Activated T-helper 9 cell treated with anti-CD3 and anti-CD28 coated beads, Interleukin-2, amount 50 U/mL, for 16 hours (primary cell): ENCODE measurements around the gene SIAH3.
"Not testable (repeated sequence)": the region's sequence is repeated elsewhere in the genome, so short reads cannot be mapped to it uniquely, and the experiment has no call there.

ENCODE experiments used
- DNase-seq: peaks from one replicate; pipeline ENCODE4 v3.0.0-alpha.2; 2020; ENCODE audit warnings: low read depth

Gene SIAH3

DNA sequence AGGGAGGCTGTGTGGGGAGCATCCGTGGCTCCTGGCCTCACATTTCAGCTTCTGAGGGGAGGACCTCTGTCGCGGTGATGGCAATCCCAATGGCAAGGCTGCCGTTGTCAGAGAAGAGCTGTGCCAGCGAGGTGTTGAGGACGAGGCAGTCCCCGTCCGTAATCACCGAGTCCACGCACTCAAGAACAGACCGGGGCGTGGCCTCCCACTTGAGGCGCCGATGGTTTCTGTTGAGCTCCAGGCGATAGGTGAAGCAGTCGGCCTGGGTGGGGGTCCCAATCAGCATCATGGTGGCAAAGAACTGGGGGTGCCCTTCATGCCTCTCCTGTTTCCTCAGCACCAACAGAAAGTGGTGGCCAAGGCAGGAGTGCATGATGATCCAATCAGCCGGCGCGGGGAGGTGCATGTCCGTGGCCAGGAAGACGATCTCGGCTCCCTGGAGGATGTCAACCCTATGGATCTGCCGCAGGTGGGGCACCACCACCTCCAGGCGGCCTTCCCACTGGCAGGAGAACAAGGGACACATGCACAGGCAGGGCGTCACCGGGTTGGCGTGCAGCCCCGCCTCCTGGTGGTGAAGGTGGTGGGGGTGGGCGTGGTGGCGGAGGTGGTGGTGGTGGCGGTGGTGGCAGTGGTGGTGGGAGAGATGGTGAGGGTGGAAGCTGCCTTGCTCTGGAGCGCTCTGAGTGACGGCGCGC lies 68.1 kb downstream of the SIAH3 start:
- no peak for DNase-seq

DNA sequence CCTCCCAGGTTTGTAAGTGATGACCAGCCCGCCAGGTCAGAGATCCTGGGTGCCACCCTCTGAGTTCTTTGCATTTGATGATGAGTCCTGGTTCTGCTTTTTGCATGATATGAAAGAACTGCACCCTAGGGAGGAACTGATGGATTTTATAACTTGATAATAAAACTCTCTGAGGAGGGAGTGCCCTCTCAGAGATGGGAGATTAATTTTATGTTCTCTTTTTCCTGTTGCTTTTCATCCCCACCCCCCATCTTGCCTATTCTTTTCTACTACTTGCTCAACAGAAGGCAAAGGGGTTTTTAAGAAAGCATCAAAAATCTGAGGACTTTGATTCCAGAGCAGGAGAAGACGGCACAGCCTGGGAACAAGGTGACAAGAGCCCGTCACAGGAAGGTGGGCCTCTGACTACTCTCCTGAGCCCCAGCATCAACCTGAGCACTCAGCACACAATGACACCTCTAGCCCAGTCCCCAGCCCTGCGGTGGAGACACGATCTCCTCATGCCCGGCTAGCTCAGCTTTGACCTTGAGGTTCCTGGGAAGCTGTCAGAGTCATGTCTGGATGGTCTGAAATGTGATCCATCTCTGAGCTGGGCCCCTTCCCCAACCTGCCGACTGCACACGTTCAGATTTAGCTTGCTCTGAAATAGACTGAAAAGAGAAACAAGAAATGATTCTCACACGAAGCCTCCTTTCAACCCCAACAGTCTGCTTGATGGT lies 69.1 kb downstream of the SIAH3 start:
- no peak for DNase-seq

DNA sequence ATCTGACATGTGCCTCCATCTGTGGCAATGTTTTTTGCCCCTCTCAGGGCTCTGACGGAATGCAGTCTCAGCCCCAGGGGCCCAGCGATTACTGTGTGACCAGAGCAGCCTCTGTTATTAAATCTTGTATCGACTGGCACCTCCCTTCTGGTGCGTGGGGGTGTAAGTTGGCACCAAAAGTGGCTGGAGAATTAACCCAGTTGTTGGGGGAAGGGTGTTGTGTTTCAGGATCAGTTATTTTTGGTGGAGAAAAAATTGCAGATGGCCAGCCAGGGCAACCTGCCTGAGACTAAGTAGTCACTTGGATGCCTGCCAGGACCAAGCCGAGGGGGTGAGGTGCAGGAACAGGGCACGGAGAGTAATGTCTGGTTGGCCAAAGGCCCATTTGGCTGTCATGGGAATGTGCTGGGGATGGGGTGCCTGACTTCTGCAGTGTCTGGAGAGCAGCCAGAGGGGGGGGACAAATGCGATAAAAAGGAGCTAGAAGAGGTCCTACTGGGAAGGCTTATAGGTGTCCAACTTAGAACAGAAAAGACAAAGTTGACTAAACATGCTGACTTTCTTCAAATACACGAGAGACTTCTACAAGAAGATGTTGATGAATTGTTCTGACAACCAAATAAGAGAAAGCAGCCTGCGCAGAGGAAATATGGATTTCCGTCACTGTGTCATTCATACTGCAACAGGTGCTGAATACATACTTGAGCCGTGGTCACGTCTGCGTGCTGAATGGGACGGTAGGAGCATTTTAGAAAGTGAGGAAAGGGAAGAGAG lies 69.8 kb downstream of the SIAH3 start:
- no peak for DNase-seq

DNA sequence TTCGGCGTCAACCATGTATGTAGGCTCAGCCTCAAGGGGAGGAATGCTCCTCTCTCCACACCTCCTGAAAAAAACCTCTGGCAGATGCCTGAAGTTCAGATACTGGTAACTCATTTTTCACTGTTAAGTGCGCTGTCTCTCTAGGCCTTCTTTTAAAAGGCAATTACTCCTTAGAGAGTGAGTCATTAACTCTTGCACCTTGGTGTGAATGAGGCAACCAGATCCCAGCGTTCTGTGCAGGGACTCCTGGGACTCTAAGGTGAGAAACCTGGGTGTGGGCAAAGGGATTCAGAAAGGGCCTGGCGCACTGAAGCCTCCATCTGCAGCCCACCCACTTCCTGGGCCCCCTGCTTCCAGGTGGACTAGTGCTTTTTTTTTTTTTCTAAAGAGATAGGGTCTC lies 71.7 kb downstream of the SIAH3 start:
- DNase-seq, result no peak

DNA sequence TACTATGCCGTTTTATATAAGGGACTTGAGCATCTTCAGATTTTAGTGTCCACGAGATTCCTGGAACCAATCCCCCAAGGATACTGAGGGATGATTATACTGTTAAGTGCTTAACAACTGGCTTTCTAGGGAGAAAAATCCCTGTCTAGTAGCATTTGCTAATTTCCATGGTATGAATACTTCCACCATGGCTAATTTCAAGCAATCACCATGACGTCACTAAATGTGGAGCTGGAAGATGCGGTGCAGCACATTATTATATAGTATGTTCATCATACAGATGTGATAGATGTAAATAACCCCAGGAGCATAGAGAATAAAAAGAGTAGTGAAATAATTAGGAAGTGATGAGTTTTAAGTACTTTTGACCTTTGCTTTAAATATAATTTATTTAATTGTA lies 72.7 kb downstream of the SIAH3 start:
- DNase-seq, result no peak

DNA sequence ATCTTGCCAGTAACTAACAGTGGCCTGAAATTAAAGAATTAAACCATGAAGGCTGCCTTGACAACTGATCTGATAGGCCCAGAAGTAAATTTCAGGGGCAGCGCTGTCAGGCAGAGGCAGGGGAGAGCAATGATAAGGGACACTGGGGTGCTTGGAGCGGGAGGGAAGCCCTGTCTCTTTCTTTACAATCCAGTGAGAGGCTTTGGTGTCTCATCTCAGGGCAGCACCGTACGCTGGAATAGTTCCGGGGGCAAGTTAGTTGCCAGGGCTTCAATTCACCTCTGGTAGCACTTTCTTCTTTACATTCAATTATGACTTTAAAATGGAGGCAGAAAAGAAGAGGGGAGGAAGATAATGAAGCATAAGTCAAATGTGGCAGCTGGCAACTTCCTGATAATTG lies 74.8 kb downstream of the SIAH3 start:
- no peak for DNase-seq

DNA sequence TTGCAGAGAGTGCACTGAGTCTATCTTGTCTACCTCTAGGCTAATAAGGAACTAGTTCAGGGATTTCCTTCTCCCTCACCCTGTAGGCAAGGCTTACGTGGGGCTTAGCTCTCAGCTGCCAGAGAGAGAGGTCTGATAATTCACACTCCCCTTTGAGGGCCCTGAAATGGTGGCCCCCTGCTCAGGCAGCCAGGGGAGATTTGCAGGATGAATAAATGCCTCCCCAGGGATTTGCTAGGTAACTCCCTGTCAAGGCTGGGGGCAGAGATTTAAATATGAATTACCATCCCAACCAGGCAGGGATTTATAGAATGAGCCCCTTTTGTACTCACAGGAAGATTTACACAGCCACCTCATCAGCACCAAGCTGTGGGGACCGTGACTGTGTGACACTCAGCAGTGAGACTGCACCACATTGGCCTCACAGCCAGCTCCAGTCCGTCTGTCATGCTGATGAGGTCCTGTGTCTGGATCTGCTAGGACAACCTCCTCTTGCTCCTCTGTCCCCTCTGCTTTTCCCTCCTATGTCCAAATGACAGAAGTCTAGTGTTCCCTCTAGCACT lies 76.1 kb downstream of the SIAH3 start:
- DNase-seq, result no peak

DNA sequence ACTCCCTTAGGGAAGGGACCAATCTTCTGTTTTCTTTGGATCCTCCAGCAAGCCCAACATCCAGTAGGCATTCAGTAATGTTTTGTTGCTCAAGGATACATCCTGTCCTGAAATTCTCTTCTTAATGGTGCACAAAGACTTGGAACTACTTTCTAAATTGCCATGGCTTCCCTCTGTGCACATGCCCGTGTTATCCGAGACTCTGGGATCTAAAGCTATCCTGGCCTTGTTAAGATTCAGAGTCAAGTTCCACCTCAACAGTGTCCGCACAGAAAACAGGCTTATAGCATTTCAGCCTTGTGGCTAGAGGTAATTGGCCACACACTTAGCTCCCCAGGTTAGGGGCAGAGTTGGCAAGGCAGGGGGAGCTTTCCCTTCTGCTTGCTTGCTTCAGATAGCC lies 77.6 kb downstream of the SIAH3 start:
- DNase-seq, result no peak

DNA sequence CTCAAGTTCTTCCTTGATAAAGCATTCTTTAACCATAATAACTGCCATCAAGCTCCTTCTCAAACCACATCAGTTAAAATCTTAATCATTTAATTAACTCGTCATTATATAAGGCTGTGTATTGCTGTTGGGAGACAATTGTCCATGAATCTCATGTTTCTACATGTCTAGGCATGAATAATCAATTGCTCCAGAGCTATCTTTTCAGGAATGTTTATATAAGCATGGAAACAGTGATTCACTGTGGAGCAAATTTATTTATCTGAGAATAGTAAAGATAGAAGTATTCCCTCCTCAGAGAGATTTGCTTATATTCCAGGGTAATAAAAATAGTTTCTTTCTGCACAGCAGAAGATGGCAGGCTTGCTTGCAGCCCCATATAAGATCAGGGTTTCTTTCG lies 78.3 kb downstream of the SIAH3 start:
- no peak for DNase-seq

DNA sequence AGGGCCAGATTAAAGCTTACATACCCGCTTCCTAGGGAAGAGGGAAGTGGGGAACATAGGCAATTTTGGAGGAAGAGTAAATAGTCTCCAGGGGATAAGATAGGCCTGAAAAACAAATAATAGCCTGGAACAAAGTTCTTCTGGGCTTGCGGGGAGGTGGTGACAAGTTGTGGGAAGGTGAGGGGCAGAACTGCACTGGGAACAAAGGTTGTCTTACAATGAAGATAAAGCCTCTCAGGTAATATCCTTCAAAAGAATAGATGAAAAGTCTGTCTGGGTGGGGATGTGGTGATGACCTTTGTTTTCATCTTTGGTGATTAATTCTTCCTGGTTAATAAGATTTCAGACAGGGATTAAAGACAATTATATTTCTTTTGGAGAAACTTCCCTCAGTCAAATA lies 80.7 kb downstream of the SIAH3 start:
- DNase-seq, result no peak

DNA sequence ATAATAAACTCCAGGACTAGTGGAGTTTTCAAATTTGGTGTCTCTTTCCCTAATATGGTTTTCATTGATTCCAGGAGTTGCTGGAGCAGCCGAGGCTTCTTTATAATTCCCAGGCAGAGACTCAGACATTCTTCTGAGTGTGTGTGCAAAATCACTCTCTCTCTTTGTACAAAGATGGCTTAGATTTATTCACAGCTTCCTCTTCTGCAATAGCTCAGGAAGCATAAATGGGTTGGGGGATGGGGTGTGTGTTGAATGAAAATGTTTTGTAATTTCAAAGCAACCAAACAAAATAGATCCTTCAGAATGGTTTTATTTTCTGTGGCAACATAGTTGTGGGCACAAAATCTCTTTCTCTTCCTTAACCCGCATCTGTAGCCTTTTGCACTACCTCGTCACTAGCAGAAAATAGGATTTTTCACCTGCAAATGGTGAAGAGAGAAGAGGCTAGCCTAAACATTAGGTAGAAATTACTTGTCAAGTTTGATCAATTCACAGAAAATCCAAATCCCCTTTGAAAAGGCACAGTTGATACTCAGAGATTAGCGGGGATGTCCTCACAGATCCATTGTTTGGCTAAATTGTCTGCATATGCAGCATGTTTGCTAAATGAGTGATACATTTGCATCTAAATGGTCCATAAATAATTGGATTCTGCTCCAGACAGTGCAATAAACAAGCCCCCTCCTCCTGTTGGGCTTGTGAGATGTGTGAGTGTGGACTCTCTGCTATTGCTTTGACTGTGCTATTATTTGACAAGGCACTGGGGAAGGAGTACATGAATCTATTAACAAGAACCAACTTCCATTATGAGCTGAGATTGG lies 82.7 kb downstream of the SIAH3 start:
- DNase-seq, result no peak

DNA sequence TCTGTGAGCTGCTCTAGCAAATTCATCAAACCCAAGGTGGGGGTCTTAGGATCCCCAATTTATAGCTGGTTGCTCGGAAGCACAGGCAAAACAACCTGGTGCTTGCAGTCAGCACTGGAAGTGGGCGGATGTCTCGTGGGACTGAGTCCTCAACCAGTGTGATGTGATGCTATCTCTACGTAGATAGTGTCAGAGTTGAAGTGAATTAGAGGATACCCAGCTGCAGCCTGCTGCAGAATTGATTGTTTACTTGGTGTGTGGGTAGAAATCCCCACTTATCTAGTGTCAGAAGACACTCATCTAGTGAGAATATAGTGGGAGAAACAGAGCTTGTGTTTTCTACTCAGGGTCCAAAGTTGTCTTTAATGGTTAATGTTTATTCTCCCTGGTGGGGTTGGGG lies 86.1 kb downstream of the SIAH3 start:
- no peak for DNase-seq

DNA sequence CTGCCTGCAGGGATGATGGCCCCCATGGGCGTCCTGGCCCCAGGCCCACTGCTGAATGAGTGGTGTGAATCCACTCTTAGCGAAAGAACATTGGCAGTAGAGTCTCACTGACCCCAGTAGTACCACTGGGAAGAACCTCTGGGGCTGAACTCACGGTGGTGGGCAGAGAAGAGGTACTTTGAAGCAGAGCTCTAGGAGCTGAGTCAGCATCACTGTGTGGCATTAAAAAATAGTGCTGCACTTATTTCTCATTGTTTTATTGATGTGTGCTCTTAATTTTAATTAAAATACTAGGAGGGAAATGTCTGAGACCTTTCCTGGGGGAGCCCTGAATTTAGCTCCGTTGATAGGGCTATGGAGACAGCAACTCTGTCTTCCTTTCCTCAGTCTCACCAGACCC lies 88.1 kb downstream of the SIAH3 start:
- no peak for DNase-seq

DNA sequence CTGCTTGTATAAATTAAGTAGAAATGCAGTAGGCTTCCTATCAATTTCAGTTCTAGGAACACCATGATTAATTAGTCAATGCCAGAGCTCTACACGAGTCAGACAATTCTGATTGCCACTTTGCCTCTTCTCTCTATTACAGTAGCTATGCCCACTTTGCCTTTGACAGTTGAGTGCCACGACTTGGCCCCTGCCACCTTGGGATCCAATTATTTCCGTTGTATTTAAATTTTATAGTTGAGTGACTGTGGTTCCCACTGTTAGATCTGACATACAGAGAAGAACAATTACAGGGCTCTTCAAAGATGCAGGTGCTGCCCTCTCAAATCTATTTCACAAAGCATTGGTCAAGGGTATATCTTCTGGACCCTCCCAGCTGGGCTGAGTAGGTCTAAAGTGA lies 94.0 kb downstream of the SIAH3 start:
- not testable (repeated sequence) for DNase-seq

DNA sequence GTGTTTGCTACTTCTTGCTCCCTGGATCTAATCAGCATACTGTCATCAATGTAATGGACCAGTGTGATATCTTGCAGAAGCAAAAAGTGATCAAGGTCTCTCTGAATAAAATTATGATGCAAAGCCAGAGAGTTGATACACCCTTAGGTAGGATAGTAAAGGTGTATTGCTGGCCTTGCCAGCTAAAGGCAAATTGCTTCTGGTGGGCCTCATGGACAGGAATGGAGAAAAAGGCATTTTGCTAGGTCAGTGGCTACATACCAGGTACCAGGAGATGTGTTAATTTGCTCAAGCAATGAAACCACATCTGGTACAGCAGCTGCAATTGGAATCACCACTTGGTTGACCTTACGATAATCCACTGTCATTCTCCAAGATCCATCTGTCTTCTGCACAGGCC lies 95.1 kb downstream of the SIAH3 start:
- DNase-seq, result not testable (repeated sequence)

DNA sequence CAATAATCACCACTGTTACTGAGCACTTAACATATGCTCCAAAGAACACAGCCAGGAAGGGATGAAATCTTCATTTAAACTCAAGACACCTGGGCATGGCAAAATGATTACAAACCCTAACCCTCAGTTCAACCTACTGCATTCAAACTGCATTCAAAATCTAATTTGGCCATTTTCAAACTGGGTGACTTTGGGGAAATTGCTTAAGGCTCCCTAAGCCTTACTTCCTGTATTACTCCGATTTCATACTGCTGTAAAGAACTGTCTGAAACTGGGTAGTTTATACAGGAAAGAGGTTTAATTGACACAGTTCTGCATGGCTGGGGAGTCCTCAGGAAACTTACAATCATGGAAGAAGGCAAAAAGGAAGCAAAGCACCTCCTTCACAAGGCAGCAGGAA lies 99.0 kb downstream of the SIAH3 start:
- no peak for DNase-seq

DNA sequence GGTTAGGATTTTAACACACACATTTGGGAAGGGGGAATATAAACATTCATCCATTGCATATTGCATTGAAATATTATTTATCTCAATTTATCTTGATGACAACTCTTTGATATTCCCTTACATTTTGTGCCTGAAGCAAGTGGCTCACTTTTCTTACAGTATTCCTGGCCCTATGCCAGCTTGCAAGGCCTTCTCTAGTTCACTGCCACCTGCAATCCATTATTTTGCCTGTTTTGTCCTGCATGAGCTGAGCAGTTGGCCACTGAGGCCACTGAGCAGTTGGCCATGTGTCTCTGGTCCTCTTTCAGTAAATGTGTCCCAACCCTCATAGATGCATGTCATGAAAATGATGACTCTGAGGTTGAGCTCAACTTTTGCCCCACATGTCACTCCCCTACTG lies 99.7 kb downstream of the SIAH3 start:
- DNase-seq, result no peak

DNA sequence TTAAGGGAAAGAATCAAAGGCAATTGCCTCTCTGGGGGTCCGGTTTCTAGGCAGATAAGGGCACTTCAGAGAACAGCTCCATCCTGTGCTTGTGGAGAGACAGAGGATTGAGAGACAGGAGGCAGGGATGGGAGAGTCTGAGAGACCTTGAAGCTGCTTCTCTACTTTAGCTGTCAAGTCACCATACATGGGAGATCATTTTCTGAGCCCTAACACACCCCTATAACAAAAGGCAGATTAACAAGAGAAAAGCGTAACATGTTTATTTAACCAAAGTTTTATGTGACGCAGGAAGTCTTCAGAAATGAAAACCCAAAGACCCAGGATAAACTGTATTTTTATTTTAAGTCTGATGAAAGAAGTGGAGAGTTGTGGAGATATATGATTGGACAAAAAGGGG lies 101.0 kb downstream of the SIAH3 start:
- DNase-seq, result no peak

DNA sequence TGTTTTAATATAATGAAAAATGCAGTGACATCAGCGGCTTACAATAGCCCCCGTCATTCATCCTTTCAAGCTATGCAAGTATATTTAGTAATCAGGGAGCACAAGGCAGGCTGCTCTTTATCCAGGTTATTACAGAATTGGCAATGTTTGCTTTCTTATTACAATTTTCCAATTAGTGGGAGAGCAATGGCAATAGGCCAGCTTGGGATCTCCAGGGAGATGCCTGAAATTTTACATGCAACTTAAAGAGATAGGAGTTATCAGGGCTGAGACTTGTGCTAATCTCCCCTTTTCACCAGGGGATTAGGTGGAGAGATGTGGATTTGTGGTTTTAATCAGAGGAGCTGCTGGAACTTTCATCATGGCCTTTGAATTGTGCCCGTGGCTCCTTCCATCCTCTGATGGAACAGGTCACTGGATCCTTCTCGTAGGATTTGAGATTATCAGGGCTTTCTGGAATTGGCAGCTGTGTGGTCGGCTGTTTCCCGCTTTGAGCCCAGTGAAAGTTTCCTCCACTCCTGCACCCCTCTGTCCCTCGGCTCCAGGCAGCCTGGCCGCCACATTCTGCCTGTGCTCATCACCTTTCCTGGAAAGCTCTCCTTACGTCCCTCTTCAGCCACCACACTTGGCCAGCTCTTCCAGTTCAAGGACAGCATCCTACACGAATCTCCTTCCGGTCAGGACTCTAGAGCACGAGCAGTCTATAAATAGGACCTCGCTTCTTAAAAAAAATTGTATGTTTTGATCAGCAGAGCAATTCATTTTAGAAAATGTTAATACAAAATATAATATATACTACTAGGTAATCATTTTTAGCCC lies 102.4 kb downstream of the SIAH3 start:
- DNase-seq, result no peak

DNA sequence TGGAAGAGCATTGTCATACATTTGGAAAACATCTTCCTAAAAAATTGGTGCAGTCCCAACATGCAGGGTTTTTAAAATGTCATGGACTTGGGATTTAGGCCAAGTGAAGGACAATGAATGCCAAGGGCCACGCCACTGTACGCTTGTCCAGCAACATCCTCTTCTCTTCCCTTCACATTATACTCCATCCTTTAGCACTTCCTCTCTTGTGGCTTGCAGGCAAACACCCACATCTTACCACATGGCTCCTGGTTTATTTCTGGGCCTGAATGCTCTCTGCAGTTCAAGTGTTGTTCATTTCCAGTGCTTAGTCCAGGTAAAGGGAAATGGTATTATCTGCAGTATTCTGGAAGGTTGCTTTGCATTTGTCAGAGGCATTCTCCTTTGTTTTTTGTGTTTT lies 104.5 kb downstream of the SIAH3 start:
- no peak for DNase-seq

DNA sequence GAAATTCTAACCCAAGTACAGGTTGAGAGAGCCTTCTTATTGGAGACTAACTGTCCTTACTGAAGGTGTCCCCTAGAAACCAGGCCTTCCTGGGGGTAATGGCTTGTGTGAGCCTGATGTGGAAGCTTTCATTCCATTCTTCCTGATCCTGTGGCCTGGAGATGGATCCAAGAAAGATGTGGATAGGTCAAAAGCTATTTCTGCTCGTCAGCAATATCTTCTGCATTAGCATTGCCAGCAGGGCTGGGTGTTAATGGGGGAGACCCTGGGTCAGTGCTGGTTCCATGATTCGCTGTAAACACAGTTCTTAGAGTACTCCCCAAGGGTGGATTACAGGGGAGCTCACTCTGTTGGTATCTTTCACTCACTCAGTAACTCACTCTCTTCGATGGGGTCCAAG lies 106.6 kb downstream of the SIAH3 start:
- no peak for DNase-seq
